ENCODE measurements around the gene CCDC57.

The CCDC57 gene

DNA sequence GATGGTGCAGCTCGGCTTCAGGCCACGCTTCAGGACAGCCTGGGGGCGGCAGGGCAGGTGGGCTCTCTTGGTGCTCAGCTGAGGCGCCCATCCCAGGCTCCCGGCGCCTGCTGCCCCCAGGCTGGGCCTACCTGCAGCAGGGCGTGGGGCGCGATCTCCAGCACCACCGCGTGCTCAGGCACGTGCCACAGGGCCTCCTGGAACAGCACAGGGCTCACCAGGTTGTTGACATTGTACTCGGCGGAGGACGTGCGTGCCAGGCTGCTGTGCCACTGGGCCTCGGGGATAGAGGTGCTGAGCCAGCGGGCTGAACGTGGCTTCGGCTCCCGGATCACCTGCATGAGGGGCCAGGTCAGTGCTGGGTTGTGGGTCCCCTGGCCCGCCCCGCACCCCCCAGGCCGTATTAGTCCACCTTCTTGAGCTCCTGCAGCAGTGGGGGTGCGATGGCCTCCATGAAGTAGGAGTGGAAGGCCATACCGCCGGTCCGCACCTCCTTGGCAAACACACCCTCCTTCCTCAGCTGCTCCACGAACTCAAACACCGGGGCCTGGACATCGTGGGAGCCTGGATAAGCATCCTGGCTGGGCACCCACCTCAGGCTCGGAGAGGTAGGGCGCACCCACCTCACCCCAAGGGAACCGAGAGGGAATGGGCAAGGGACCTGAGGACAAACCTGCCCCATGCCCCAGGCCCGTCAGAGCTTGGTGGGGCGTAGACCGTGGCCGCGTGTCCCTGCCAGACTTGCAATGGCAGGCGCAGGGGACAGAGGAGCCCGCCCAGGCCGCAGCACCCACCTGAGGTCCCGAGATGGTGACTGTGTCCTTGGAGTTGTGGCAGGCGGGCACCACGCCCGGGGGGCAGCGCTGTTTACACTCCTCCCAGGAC, 123.6 kb downstream of the CCDC57 start:
- Mint-ChIP-seq H3K27ac (no peak overlapping the region), H3K4me1 (ENCODE audit: low read depth) (no peaks in the 10 kb centered on the region), H3K9me3 (no peaks in the 10 kb centered on the region), H3K4me3 (no peak overlapping the region), H3K36me3 (ENCODE audit: low read depth) (peaks cover 8% of the 10 kb centered on the region), H3K27me3 (no peaks in the 10 kb centered on the region)

DNA sequence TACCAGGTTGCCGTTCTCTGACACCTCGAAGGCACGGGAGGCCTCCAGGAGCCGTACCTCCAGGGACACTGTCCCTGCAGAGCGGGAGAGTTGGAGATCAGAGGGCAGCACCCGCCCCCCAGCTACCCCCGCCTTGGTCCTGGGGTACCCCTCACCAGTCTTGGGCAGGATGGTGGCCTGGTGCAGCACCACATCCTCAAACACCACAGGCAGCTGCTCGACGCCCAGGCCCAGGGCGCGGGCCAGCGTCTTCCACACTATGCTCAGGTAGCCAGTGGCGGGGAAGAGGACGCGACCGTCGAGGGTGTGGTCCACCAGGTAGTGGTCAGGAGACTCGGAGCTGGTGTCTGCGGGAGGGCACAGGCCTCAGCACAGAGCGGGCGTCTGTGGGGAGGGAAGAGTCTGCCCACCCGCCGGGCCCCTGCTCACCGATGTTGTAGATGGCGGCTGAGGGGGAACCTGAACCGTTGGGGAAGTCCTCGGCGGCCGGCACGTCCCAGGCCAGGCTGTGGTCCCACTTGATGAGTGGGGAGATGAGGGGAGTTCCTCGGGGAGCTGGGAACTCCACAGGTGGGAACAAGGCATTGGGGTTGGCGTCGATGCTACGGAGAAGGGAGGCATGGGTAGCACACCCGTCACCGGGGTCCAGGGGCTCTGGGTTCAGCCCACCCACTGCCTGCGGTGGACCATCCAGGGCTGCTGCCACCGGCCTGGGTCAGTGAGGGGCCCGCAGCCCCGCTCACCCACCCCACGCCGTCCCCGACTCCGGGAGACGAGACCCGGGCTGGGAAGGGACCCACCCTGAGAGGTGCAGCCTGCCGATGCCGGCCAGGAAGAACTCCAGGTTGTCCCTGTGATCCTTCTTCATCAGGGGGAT, 124.4 kb downstream of the CCDC57 start:
- H3K9me3 Mint-ChIP-seq, result no peaks in the 10 kb centered on the region
- no peak overlapping the region for H3K4me3 Mint-ChIP-seq
- H3K27me3 Mint-ChIP-seq, result no peaks in the 10 kb centered on the region
- H3K27ac Mint-ChIP-seq, result no peak overlapping the region
- H3K36me3 Mint-ChIP-seq (ENCODE audit: low read depth), result peaks cover 6% of the 10 kb centered on the region
- no peaks in the 10 kb centered on the region for H3K4me1 Mint-ChIP-seq (ENCODE audit: low read depth)

DNA sequence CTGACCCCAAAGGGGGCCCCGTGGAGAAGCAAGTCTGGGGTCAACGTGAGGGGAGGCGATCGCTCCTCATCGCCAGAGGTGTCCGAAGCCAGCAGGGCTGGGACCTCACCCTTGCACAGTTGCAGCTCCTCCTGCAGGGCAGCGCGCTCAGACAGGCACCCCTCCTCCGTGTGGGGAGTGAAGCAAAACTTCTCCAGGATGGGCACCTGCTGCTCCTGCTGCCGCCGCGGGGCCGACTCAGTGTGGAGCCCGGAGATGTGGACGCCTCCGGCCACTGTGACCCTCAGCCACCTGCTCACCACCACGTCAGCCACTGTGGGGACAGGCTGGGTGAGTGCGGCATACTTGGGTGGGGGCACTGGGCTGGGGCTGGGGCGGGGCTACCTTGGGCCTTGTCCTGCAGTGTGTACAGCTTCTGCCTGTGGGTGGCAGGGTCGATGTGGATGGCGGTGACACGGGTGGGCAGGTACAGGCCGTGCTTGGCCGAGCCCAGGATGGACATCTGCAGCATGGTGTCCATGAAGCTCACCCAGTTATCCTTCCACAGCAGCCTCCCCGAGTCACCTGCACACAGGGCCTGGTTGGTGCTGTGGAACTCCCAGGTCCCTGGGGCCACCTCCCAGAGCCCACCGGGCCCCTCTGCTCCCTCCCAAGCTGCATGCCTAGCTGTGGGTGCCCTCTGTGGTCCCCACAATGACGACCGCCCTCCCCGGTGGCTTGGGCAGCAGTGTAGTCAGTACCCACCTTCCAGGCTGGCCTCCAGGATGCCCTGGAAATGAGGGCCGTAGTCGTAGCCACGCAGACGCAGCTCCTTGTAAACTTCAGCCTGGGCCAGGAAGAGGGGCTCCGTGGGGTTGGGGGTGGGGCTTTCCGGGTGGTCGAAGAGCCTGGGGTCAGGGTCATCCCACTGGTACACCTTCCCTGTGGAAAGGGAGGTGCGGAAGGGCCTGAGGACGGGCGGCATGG, 125.4 kb downstream of the CCDC57 start:
- H3K4me1 Mint-ChIP-seq (ENCODE audit: low read depth), result no peaks in the 10 kb centered on the region
- peaks cover 4% of the 10 kb centered on the region for H3K36me3 Mint-ChIP-seq (ENCODE audit: low read depth)
- no peak overlapping the region for H3K4me3 Mint-ChIP-seq
- no peaks in the 10 kb centered on the region for H3K27me3 Mint-ChIP-seq
- H3K9me3 Mint-ChIP-seq, result no peaks in the 10 kb centered on the region
- no peak overlapping the region for H3K27ac Mint-ChIP-seq

DNA sequence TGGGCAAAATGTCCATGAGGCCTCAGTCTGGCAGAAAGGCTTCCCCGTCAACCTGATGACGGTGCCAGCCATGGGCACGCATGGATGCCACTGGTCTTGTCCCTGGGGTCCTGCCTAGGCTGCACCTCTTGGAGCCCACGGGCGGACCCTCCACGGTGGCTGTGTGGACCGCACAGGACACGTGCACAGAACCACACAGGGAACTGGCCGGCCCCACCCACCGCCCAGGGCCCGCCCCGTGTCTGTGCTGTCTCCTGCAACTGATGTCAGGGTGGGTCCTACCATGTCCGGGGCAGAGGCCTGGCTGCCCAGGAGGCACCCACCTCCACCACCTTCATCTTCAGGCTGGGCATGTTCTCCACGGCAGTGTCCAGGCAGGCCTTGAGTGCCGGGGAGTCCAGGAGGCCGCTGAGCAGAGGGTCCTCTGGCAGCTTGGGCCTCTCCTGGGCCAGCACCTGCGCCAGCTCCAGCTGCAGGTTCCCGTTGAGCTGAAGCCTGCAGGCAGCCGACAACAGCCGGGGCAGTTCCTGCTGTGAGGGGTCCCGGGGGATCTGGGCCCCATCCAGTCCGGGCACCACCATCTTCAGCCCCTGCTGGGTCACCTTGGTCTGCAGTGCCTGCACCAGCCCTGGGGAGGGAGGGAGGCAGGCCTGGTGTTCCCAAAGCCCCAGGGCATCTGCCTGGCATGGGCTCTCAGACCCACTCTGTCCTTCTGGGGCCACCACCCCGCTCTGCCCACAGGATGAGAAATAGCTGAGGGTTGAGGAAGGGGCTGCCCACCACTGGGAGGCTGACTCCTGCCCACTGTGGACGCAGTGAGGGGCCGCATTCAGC, 126.5 kb downstream of the CCDC57 start:
- H3K4me1 Mint-ChIP-seq (ENCODE audit: low read depth), result no peaks in the 10 kb centered on the region
- H3K27ac Mint-ChIP-seq, result no peak overlapping the region
- peaks cover 4% of the 10 kb centered on the region for H3K36me3 Mint-ChIP-seq (ENCODE audit: low read depth)
- no peak overlapping the region for H3K4me3 Mint-ChIP-seq
- H3K9me3 Mint-ChIP-seq, result no peaks in the 10 kb centered on the region
- H3K27me3 Mint-ChIP-seq, result no peaks in the 10 kb centered on the region

DNA sequence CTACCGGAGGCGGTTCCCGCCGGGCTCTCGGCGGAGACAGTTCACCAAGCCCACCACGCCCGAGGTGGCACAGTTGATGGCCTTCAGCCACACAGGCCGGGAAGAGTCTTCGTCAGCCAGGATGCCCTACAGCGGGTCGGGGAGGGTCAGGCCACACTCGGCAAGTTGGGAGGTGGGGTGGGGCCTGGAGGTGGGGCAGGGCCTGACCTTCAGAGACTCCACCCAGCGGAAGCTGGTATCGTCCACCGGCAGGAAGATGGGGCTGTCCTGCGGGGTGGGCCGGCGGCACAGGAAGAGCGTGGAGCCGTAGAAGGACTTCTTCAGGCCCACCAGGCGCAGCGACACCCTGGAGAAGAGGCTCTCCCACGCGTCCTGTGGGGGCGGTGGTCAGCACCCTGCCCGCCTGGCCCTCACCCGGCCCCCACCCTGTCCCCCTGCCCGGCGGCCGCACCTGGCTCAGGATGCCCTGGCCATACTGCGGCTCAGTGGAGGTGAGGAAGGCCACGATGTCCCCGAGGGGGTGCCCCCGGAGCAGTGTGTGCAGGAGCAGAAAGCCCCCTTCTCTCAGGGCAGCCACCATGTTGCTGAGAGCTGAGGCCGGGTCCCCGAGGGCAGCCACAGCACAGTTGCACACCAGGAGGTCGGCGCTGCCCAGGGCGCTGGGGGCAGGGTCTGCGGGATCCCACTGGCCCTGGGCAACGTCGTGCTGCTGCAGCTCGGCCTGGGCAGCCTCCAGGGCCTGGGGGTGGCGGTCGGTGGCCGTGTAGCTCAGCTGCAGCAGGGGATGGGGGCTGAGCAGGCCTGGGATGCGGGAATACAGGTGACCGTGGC, 127.4 kb downstream of the CCDC57 start:
- no peaks in the 10 kb centered on the region for H3K27me3 Mint-ChIP-seq
- H3K4me1 Mint-ChIP-seq (ENCODE audit: low read depth), result no peaks in the 10 kb centered on the region
- no peak overlapping the region for H3K27ac Mint-ChIP-seq
- no peak overlapping the region for H3K4me3 Mint-ChIP-seq
- H3K36me3 Mint-ChIP-seq (ENCODE audit: low read depth), result peaks cover 4% of the 10 kb centered on the region
- no peaks in the 10 kb centered on the region for H3K9me3 Mint-ChIP-seq

DNA sequence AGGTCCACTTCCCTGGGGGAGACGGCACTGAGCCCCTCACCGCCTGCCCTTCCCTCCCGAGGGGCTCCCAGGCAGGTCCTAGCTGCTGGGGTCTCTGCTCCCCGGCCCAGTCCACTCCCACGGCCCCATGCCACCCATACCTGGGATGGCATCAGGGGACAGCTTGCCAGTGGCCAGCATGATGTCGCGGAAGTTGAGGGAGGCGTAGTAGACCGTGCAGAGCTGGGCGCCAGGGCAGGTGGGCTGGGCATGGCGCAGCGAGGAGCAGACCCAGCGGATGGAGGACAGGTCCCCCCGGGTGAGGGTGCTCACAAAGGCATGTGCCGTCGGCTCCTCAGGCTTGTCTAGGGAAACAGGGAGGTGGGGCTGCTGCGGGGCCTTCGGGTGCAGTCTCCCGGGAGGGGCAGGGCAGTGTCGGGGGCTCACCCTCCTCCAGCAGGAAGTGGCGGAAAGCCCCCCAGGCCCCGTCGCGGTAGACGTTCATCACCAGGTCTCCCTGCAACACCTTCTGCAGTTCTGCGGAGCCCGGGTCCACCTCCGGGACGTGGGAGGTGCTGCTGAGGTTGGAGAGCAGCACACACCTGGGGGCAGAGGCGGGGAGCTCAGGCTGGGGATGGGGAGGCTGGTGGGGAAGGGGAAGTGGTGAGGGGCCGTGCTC, 128.1 kb downstream of the CCDC57 start:
- no peak overlapping the region for H3K27ac Mint-ChIP-seq
- no peaks in the 10 kb centered on the region for H3K9me3 Mint-ChIP-seq
- peaks cover 11% of the 10 kb centered on the region for H3K36me3 Mint-ChIP-seq (ENCODE audit: low read depth)
- H3K4me3 Mint-ChIP-seq, result no peak overlapping the region
- H3K4me1 Mint-ChIP-seq (ENCODE audit: low read depth), result no peaks in the 10 kb centered on the region
- no peaks in the 10 kb centered on the region for H3K27me3 Mint-ChIP-seq

DNA sequence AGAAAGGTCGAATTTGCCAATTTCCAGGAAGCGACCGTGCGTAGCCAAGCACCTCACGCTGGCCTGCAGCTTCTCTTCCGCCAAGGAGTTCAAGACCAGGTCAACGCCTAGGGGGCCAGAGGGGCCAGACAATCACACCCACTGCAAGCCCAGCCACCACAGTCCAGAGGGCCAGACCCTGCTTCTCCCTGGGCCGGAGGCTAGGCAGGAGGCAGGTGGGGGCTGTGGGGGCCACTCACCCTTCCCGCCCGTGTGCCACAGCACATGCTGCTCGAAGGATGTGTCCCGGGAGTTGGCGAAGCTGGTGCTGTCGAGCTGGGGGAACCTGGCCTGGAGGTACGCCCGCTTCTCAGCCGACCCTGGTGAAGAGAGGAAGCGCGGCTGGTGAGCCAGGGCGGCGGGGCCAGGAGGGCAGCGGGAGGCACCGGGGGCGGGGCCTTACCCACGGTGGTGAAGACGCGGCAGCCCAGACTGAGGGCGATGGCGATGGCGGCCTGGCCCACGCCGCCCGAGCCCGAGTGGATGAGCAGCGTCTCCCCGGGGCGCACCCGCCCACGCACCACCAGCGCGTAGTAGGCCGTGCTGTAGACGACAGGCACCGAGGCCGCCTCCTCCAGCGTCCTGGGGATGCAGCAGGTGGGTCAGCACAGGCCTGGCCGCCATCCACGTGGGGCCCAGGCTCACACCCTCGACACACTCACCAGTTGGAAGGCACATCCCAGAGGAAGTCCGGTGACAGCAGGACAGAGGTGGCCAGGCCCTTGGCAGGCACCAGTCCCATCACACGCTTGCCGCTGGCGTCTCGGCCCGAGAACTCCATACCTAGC, 128.9 kb downstream of the CCDC57 start:
- Mint-ChIP-seq H3K27me3 (no peaks in the 10 kb centered on the region), H3K27ac (no peak overlapping the region), H3K9me3 (no peaks in the 10 kb centered on the region), H3K4me3 (no peak overlapping the region), H3K36me3 (ENCODE audit: low read depth) (peaks cover 12% of the 10 kb centered on the region), H3K4me1 (ENCODE audit: low read depth) (no peaks in the 10 kb centered on the region)

DNA sequence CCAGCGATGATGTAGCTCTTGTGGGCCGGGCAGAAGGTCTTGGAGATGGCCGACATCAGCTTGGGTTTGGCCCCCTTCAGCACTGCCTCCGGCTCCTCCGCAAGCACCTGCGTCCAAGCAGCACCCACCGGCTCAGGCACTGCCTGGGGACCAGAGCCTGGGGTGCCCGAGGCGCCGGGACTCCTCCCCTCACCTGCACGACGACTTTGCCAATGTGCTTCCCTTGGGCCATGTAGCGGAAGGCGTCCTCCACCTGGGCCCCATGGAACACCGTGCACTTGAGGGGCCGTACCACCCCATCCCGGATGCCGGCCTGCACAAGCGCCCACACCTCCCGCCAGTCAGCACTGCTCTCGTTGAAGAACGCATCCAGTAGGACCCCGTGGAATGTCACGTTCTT, 129.6 kb downstream of the CCDC57 start:
- no peaks in the 10 kb centered on the region for H3K27me3 Mint-ChIP-seq
- no peak overlapping the region for H3K4me3 Mint-ChIP-seq
- peaks cover 11% of the 10 kb centered on the region for H3K36me3 Mint-ChIP-seq (ENCODE audit: low read depth)
- no peaks in the 10 kb centered on the region for H3K9me3 Mint-ChIP-seq
- no peaks in the 10 kb centered on the region for H3K4me1 Mint-ChIP-seq (ENCODE audit: low read depth)
- no peak overlapping the region for H3K27ac Mint-ChIP-seq

DNA sequence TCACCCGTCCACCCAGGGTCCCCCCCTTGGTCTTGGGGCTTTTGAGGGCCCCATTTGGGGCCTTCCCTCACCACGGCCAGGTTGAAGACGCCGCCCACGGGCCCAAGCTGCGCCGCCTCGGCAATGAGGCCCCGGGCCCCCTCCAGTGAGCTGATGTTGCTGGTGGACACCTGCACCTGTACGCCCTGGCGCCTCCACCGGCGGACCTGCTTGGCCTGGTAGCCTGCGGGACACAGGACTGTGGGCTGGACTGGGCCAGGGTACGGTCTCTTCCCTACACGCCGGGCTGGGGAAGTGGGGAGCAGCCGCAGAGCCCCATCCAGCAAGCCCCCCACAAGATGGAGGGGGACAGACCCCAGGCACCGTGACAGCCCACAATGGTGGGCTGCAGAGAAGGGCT, 130.2 kb downstream of the CCDC57 start:
- Mint-ChIP-seq H3K9me3 (no peaks in the 10 kb centered on the region), H3K4me1 (ENCODE audit: low read depth) (no peaks in the 10 kb centered on the region), H3K36me3 (ENCODE audit: low read depth) (peaks cover 11% of the 10 kb centered on the region), H3K27ac (no peak overlapping the region), H3K27me3 (no peaks in the 10 kb centered on the region), H3K4me3 (no peak overlapping the region)

DNA sequence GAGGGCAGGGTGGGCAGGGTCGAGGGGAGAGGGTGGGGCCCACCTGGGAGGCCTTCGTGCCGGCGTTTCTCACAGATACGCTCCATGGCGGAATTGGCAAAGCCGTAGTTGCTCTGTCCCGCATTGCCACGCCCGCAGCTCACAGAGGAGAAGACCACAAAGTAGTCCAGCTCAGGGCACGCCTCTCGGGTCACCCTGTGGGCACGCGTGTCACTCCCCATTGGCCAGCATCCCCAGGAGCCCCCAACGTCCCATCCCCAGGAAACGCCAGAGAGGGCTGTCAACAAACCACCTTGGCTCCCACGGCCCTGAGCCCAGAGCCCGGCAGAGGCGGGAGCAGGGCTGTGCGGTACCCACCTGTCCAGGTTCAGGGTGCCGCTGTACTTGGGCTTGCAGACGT, 130.7 kb downstream of the CCDC57 start:
- no peaks in the 10 kb centered on the region for H3K9me3 Mint-ChIP-seq
- H3K4me3 Mint-ChIP-seq, result no peak overlapping the region
- no peak overlapping the region for H3K27ac Mint-ChIP-seq
- H3K4me1 Mint-ChIP-seq (ENCODE audit: low read depth), result no peaks in the 10 kb centered on the region
- peaks cover 11% of the 10 kb centered on the region for H3K36me3 Mint-ChIP-seq (ENCODE audit: low read depth)
- no peaks in the 10 kb centered on the region for H3K27me3 Mint-ChIP-seq

DNA sequence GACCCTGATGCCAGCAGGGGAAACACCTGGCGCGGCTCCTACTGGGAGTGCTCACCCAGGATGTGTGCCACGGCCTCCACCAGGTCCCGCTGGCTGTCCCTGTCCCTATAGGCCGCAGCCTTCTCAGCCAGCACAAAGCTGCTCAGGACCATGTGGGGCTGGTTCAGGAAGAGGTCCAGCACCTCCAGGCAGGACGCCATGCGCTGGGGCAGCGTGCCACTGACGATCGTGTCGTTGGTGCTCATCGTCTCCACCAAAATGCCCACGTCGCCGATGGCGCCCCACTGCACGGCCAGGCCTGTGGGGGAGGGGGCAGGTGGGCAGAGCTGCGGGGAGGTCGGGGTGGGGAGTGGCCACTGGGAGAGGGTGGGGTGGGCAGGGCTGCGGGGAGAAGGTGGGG, 131.1 kb downstream of the CCDC57 start:
- Mint-ChIP-seq H3K36me3 (ENCODE audit: low read depth) (peaks cover 11% of the 10 kb centered on the region), H3K4me1 (ENCODE audit: low read depth) (no peaks in the 10 kb centered on the region), H3K27ac (no peak overlapping the region), H3K9me3 (no peaks in the 10 kb centered on the region), H3K27me3 (no peaks in the 10 kb centered on the region), H3K4me3 (no peak overlapping the region)

DNA sequence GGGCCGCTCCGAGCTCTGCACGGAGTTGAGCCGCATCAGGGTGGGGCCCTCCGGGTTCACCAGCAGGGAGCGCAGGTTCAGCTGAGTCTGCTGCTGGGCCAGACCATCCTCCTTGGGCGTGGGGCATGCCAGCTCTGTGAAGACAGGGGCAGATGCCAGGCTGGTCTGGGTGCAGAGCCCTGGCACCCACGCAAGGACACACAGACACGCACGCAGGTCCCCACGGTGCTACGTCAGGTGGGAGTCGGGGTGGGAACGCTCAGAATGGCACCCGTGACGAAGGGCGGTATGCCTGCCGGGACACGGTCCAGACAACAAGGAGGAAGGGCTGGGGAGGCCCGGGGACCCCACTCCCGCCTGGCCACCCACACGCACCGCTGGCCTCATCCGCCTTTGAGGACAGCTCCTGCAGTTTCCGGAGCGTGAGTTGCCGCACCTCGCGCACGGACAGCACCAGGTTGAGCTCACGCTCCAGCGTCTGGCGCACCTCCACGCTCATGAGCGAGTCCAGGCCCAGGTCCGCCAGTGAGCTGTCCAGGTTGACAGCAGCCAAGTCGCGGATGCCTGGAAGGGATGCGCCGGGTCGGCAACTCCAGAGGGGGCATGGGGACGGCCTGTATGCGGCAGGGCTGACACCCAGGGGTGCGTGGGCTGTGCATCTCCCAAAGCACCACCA, 131.7 kb downstream of the CCDC57 start:
- no peak overlapping the region for H3K27ac Mint-ChIP-seq
- H3K4me1 Mint-ChIP-seq (ENCODE audit: low read depth), result no peaks in the 10 kb centered on the region
- H3K36me3 Mint-ChIP-seq (ENCODE audit: low read depth), result peaks cover 11% of the 10 kb centered on the region
- no peak overlapping the region for H3K4me3 Mint-ChIP-seq
- H3K27me3 Mint-ChIP-seq, result no peaks in the 10 kb centered on the region
- H3K9me3 Mint-ChIP-seq, result no peaks in the 10 kb centered on the region

Measured in stimulated activated naive CD8-positive, alpha-beta T cell treated with anti-CD3 and anti-CD28 coated beads, Interleukin-15, Interleukin-2, amounts not matched to agents 100 ng/mL and 50 ng/mL, for 24 hours (primary cell).